22Rv1 (cell line): ENCODE data around the gene CCM2.

Experiments used
- ZFX ChIP-seq: fragments of 450-650 bp; IDR thresholded peaks from 2 replicates; pipeline ENCODE4 v1.6.1; 2017; ENCODE audit warnings: antibody characterized with exemption, borderline replicate concordance
- TF ChIP-seq, protein P1 (sequence below): fragments of 450-650 bp; IDR thresholded peaks from 2 replicates; pipeline ENCODE4 v1.5.1; 2017; ENCODE audit warnings: mild to moderate bottlenecking

DNA sequence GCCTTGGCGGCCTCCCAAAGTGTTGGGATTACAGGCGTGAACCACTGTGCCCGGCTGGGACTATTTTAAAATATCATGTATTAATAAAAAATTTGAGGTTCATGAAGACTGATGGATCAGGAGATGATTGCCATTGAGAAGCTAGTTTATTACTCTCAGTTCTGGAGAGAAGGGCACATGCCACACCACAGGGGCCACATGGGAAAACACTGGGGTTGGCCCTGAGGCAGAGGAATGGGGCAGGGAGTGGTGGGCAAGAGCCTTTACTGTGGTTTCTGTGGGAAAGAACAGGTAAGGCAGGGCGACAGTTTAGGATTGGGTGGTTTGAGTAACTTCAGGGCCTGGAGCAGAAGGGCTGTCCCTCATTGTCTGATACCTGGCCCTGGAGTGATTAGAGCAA is 118.3 kb downstream of the CCM2 start:
- TF ChIP-seq, protein P1, sequence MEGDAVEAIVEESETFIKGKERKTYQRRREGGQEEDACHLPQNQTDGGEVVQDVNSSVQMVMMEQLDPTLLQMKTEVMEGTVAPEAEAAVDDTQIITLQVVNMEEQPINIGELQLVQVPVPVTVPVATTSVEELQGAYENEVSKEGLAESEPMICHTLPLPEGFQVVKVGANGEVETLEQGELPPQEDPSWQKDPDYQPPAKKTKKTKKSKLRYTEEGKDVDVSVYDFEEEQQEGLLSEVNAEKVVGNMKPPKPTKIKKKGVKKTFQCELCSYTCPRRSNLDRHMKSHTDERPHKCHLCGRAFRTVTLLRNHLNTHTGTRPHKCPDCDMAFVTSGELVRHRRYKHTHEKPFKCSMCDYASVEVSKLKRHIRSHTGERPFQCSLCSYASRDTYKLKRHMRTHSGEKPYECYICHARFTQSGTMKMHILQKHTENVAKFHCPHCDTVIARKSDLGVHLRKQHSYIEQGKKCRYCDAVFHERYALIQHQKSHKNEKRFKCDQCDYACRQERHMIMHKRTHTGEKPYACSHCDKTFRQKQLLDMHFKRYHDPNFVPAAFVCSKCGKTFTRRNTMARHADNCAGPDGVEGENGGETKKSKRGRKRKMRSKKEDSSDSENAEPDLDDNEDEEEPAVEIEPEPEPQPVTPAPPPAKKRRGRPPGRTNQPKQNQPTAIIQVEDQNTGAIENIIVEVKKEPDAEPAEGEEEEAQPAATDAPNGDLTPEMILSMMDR, result no peak
- TF ChIP-seq ZFX, result no peak
